ENCODE measurements around the gene FLNA.

The FLNA gene

GRCh38 chrX:154372612-154373022, 1.8 kb downstream of the FLNA start:
- no peak for TF ChIP-seq ZNF274 (IDR thresholded peaks at IDR 0.05; ENCODE audit: low read depth, low read length)
- peak overlapping the region; percentile 34; the same call in 1 of the 2 replicates for H3K4me3 ChIP-seq (ENCODE audit: low read length)

- no peak for TF ChIP-seq ZNF274 (IDR thresholded peaks at IDR 0.05; ENCODE audit: low read depth, low read length)
Measured at GRCh38 chrX:154371789-154372300, 2.6 kb downstream of the FLNA start.

GRCh38 chrX:154371017-154371788, 3.2 kb downstream of the FLNA start:
- no peak for TF ChIP-seq ZNF274 (IDR thresholded peaks at IDR 0.05; ENCODE audit: low read depth, low read length)
- H3K4me3 ChIP-seq (ENCODE audit: low read length), result peak overlapping the region; percentile 52

More at GRCh38 chrX:154371789-154372300, 2.6 kb downstream of the FLNA start:
- peak overlapping the region; percentile 34; the same call in 1 of the 2 replicates for H3K4me3 ChIP-seq (ENCODE audit: low read length)

- peak overlapping the region; percentile 52 for H3K4me3 ChIP-seq (ENCODE audit: low read length)
- no peak for TF ChIP-seq ZNF274 (IDR thresholded peaks at IDR 0.05; ENCODE audit: low read depth, low read length)
Measured at GRCh38 chrX:154370300-154371016, 4.0 kb downstream of the FLNA start.

GRCh38 chrX:154369449-154370299, 4.8 kb downstream of the FLNA start:
- H3K4me3 ChIP-seq (ENCODE audit: low read length), result peak overlapping the region; percentile 58
- no peak for TF ChIP-seq ZNF274 (IDR thresholded peaks at IDR 0.05; ENCODE audit: low read depth, low read length)

- H3K4me3 ChIP-seq (ENCODE audit: low read length), result peak overlapping the region; percentile 58; the same call in 1 of the 2 replicates
Measured at GRCh38 chrX:154368630-154369448, 5.6 kb downstream of the FLNA start.

GRCh38 chrX:154367474-154368308, 6.7 kb downstream of the FLNA start:
- TF ChIP-seq ZNF274 (IDR thresholded peaks at IDR 0.05; ENCODE audit: low read depth, low read length), result no peak
- H3K4me3 ChIP-seq (ENCODE audit: low read length), result no peak overlapping the region

More at GRCh38 chrX:154368630-154369448, 5.6 kb downstream of the FLNA start:
- no peak for TF ChIP-seq ZNF274 (IDR thresholded peaks at IDR 0.05; ENCODE audit: low read depth, low read length)

GRCh38 chrX:154366666-154367055, 7.8 kb downstream of the FLNA start:
- no peak for TF ChIP-seq ZNF274 (IDR thresholded peaks at IDR 0.05; ENCODE audit: low read depth, low read length)

GRCh38 chrX:154365997-154366665, 8.3 kb downstream of the FLNA start:
- no peak for TF ChIP-seq ZNF274 (IDR thresholded peaks at IDR 0.05; ENCODE audit: low read depth, low read length)
- H3K4me3 ChIP-seq (ENCODE audit: low read length), result no peak overlapping the region

More at GRCh38 chrX:154366666-154367055, 7.8 kb downstream of the FLNA start:
- no peak overlapping the region for H3K4me3 ChIP-seq (ENCODE audit: low read length)

GRCh38 chrX:154365052-154365600, 9.3 kb downstream of the FLNA start:
- TF ChIP-seq ZNF274 (IDR thresholded peaks at IDR 0.05; ENCODE audit: low read depth, low read length), result no peak
- no peak overlapping the region for H3K4me3 ChIP-seq (ENCODE audit: low read length)

GRCh38 chrX:154363706-154364439, 10.6 kb downstream of the FLNA start:
- no peak overlapping the region for H3K4me3 ChIP-seq (ENCODE audit: low read length)
- TF ChIP-seq ZNF274 (IDR thresholded peaks at IDR 0.05; ENCODE audit: low read depth, low read length), result no peak

Measured in GM08714 (cell line).